Activated naive CD8-positive, alpha-beta T cell (primary cell): Measurements from ENCODE around the gene CNTN6.

Source experiments
- H3K27ac Mint-ChIP-seq: one replicate; pipeline ENCODE4 v1.8.0; 2021; ENCODE audit warnings: mixed read lengths
- H3K27me3 Mint-ChIP-seq: one replicate; pipeline ENCODE4 v1.8.0; 2021; ENCODE audit warnings: mixed read lengths
- H3K36me3 Mint-ChIP-seq: one replicate; pipeline ENCODE4 v1.8.0; 2021; ENCODE audit warnings: mixed read lengths
- H3K4me1 Mint-ChIP-seq: one replicate; pipeline ENCODE4 v1.8.0; 2021; ENCODE audit warnings: low read depth, mixed read lengths
- H3K4me3 Mint-ChIP-seq: one replicate; pipeline ENCODE4 v1.8.0; 2021; ENCODE audit warnings: mild to moderate bottlenecking, mixed read lengths
- H3K9me3 Mint-ChIP-seq: one replicate; pipeline ENCODE4 v1.8.0; 2021; ENCODE audit warnings: low read depth, mixed read lengths

The CNTN6 gene

GRCh38 chr3:1207904-1208303 is 115.1 kb downstream of the CNTN6 start:
- Mint-ChIP-seq H3K36me3 (no peaks in the 10 kb centered on the region), H3K27me3 (no peaks in the 10 kb centered on the region), H3K4me3 (no peak overlapping the region), H3K27ac (no peak overlapping the region), H3K9me3 (peaks cover 8% of the 10 kb centered on the region), H3K4me1 (no peaks in the 10 kb centered on the region)

GRCh38 chr3:1214933-1215332 is 122.1 kb downstream of the CNTN6 start:
- Mint-ChIP-seq H3K9me3 (peaks cover 5% of the 10 kb centered on the region), H3K27ac (no peak overlapping the region), H3K27me3 (no peaks in the 10 kb centered on the region), H3K4me3 (no peak overlapping the region), H3K4me1 (no peaks in the 10 kb centered on the region), H3K36me3 (no peaks in the 10 kb centered on the region)

- H3K27me3 Mint-ChIP-seq, result no peaks in the 10 kb centered on the region
- no peaks in the 10 kb centered on the region for H3K4me1 Mint-ChIP-seq
- no peak overlapping the region for H3K27ac Mint-ChIP-seq
- H3K9me3 Mint-ChIP-seq, result peaks cover 5% of the 10 kb centered on the region
- H3K36me3 Mint-ChIP-seq, result no peaks in the 10 kb centered on the region
- no peak overlapping the region for H3K4me3 Mint-ChIP-seq
Observed at GRCh38 chr3:1216856-1217255, 124.0 kb downstream of the CNTN6 start.

GRCh38 chr3:1227111-1227510 is 134.3 kb downstream of the CNTN6 start:
- peaks cover 5% of the 10 kb centered on the region for H3K9me3 Mint-ChIP-seq
- H3K4me3 Mint-ChIP-seq, result no peak overlapping the region
- no peaks in the 10 kb centered on the region for H3K27me3 Mint-ChIP-seq
- no peaks in the 10 kb centered on the region for H3K36me3 Mint-ChIP-seq
- H3K27ac Mint-ChIP-seq, result no peak overlapping the region
- no peaks in the 10 kb centered on the region for H3K4me1 Mint-ChIP-seq

- H3K9me3 Mint-ChIP-seq, result peaks cover 5% of the 10 kb centered on the region
- H3K4me1 Mint-ChIP-seq, result no peaks in the 10 kb centered on the region
- no peak overlapping the region for H3K27ac Mint-ChIP-seq
Observed at GRCh38 chr3:1228289-1228688, 135.5 kb downstream of the CNTN6 start.

GRCh38 chr3:1230920-1231319 is 138.1 kb downstream of the CNTN6 start:
- H3K27ac Mint-ChIP-seq, result no peak overlapping the region

More at GRCh38 chr3:1228289-1228688, 135.5 kb downstream of the CNTN6 start:
- no peaks in the 10 kb centered on the region for H3K36me3 Mint-ChIP-seq
- no peaks in the 10 kb centered on the region for H3K27me3 Mint-ChIP-seq
- H3K4me3 Mint-ChIP-seq, result no peak overlapping the region

GRCh38 chr3:1232276-1232675 is 139.5 kb downstream of the CNTN6 start:
- Mint-ChIP-seq H3K4me1 (no peaks in the 10 kb centered on the region), H3K9me3 (peaks cover 5% of the 10 kb centered on the region), H3K27me3 (no peaks in the 10 kb centered on the region), H3K27ac (no peak overlapping the region), H3K4me3 (no peak overlapping the region), H3K36me3 (no peaks in the 10 kb centered on the region)

More at GRCh38 chr3:1230920-1231319, 138.1 kb downstream of the CNTN6 start:
- Mint-ChIP-seq H3K4me1 (no peaks in the 10 kb centered on the region), H3K9me3 (peaks cover 5% of the 10 kb centered on the region), H3K36me3 (no peaks in the 10 kb centered on the region), H3K27me3 (no peaks in the 10 kb centered on the region), H3K4me3 (no peak overlapping the region)

GRCh38 chr3:1235526-1236120 is 142.8 kb downstream of the CNTN6 start:
- Mint-ChIP-seq H3K9me3 (peaks cover 10% of the 10 kb centered on the region), H3K4me1 (no peaks in the 10 kb centered on the region), H3K27ac (no peak overlapping the region), H3K4me3 (no peak overlapping the region), H3K27me3 (no peaks in the 10 kb centered on the region), H3K36me3 (no peaks in the 10 kb centered on the region)

GRCh38 chr3:1251282-1252060 is 158.6 kb downstream of the CNTN6 start:
- no peak overlapping the region for H3K4me3 Mint-ChIP-seq
- no peaks in the 10 kb centered on the region for H3K4me1 Mint-ChIP-seq
- H3K27me3 Mint-ChIP-seq, result no peaks in the 10 kb centered on the region
- H3K27ac Mint-ChIP-seq, result no peak overlapping the region
- no peaks in the 10 kb centered on the region for H3K9me3 Mint-ChIP-seq
- no peaks in the 10 kb centered on the region for H3K36me3 Mint-ChIP-seq

- H3K4me1 Mint-ChIP-seq, result no peaks in the 10 kb centered on the region
- H3K4me3 Mint-ChIP-seq, result no peak overlapping the region
- no peaks in the 10 kb centered on the region for H3K27me3 Mint-ChIP-seq
- H3K36me3 Mint-ChIP-seq, result no peaks in the 10 kb centered on the region
- no peaks in the 10 kb centered on the region for H3K9me3 Mint-ChIP-seq
- no peak overlapping the region for H3K27ac Mint-ChIP-seq
Observed at GRCh38 chr3:1252061-1252430, 159.2 kb downstream of the CNTN6 start.

GRCh38 chr3:1262246-1262645 is 169.4 kb downstream of the CNTN6 start:
- H3K27me3 Mint-ChIP-seq, result no peaks in the 10 kb centered on the region
- peaks cover 4% of the 10 kb centered on the region for H3K9me3 Mint-ChIP-seq
- no peaks in the 10 kb centered on the region for H3K4me1 Mint-ChIP-seq
- no peak overlapping the region for H3K27ac Mint-ChIP-seq
- H3K4me3 Mint-ChIP-seq, result no peak overlapping the region
- no peaks in the 10 kb centered on the region for H3K36me3 Mint-ChIP-seq

- H3K4me1 Mint-ChIP-seq, result no peaks in the 10 kb centered on the region
- H3K9me3 Mint-ChIP-seq, result peaks cover 4% of the 10 kb centered on the region
- no peaks in the 10 kb centered on the region for H3K27me3 Mint-ChIP-seq
- no peak overlapping the region for H3K27ac Mint-ChIP-seq
- H3K36me3 Mint-ChIP-seq, result no peaks in the 10 kb centered on the region
- H3K4me3 Mint-ChIP-seq, result no peak overlapping the region
Observed at GRCh38 chr3:1263121-1263520, 170.3 kb downstream of the CNTN6 start.

- Mint-ChIP-seq H3K27me3 (no peaks in the 10 kb centered on the region), H3K4me1 (no peaks in the 10 kb centered on the region), H3K27ac (no peak overlapping the region), H3K9me3 (no peaks in the 10 kb centered on the region), H3K4me3 (no peak overlapping the region), H3K36me3 (no peaks in the 10 kb centered on the region)
Observed at GRCh38 chr3:1269808-1270207, 177.0 kb downstream of the CNTN6 start.

- Mint-ChIP-seq H3K36me3 (no peaks in the 10 kb centered on the region), H3K4me3 (no peak overlapping the region), H3K27me3 (no peaks in the 10 kb centered on the region), H3K4me1 (no peaks in the 10 kb centered on the region), H3K27ac (no peak overlapping the region), H3K9me3 (no peaks in the 10 kb centered on the region)
Observed at GRCh38 chr3:1272546-1273265, 179.9 kb downstream of the CNTN6 start.

GRCh38 chr3:1275495-1275894 is 182.7 kb downstream of the CNTN6 start:
- no peak overlapping the region for H3K4me3 Mint-ChIP-seq
- no peaks in the 10 kb centered on the region for H3K27me3 Mint-ChIP-seq
- no peak overlapping the region for H3K27ac Mint-ChIP-seq
- H3K36me3 Mint-ChIP-seq, result no peaks in the 10 kb centered on the region
- H3K4me1 Mint-ChIP-seq, result no peaks in the 10 kb centered on the region
- no peaks in the 10 kb centered on the region for H3K9me3 Mint-ChIP-seq
